LNCaP clone FGC (cell line): ENCODE measurements around the gene GLRA3.
A peak's percentile ranks its signal among the peaks of the same experiment; 100 is the strongest.
"Not testable (repeated sequence)": the region's sequence is repeated elsewhere in the genome, so short reads cannot be mapped to it uniquely, and the experiment has no call there.

Experiments used
- DNase-seq: peaks from one replicate; pipeline ENCODE4 v3.0.0-alpha.2; 2011; ENCODE audit warnings: low read depth
- H3K4me3 ChIP-seq: 2 replicates; pipeline ENCODE4 v1.5.1; 2011; ENCODE audit warnings: mild to moderate bottlenecking, low read depth, low read length, control low read depth
- TF ChIP-seq, protein P1 (sequence below): IDR thresholded peaks from 2 replicates; pipeline ENCODE4 v1.5.1; 2012; ENCODE audit warnings: mild to moderate bottlenecking; ENCODE audit not compliant: control insufficient read depth, insufficient read depth; ENCODE audit errors: extremely low read depth

Gene GLRA3

GRCh38 chr4:174648812-174649211, 180.2 kb downstream of the GLRA3 start:
- TF ChIP-seq, protein P1, sequence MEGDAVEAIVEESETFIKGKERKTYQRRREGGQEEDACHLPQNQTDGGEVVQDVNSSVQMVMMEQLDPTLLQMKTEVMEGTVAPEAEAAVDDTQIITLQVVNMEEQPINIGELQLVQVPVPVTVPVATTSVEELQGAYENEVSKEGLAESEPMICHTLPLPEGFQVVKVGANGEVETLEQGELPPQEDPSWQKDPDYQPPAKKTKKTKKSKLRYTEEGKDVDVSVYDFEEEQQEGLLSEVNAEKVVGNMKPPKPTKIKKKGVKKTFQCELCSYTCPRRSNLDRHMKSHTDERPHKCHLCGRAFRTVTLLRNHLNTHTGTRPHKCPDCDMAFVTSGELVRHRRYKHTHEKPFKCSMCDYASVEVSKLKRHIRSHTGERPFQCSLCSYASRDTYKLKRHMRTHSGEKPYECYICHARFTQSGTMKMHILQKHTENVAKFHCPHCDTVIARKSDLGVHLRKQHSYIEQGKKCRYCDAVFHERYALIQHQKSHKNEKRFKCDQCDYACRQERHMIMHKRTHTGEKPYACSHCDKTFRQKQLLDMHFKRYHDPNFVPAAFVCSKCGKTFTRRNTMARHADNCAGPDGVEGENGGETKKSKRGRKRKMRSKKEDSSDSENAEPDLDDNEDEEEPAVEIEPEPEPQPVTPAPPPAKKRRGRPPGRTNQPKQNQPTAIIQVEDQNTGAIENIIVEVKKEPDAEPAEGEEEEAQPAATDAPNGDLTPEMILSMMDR = no peak
- no peak for DNase-seq
- no peak overlapping the region for H3K4me3 ChIP-seq

DNA sequence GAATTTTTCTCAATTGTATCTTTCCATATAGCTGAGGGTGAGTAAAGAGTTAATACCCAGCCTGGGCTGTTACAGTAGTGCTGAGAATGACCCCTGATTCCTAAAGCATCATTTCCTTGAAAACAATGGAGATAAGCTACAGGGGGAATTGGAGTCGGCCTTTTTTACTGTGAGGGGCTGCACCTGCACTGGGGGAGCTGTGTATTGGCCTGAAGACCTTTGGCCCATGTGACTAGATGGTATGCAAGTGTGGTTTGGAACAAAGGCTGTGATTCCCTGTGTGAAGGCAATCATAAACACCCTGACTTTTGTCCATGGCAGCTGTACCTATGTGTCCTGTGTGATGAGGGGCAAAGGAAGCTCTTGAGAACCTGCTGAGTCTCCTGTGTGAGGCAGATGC, 182.7 kb downstream of the GLRA3 start:
- TF ChIP-seq, protein P1 = no peak
- H3K4me3 ChIP-seq = no peak overlapping the region

DNA sequence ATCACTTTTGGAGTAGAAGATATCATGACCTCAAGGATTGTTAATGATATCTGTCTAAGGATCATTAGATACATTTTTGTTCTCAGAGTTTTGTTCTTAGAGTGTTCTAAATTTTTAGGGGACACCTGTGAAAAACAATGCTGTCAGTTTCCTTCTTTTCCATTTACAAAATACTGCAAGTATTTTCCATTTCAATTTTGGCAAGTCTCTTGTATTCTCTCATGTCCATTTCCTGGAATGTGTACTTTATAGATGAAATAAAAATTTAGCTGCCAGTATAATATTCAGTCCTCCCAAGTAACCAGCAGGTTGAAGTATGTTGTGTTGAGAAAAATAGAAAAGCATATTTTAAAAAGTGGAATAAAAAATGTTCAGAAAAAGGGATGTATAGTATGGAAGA, 188.9 kb downstream of the GLRA3 start:
- TF ChIP-seq, protein P1 = no peak
- DNase-seq = no peak
- H3K4me3 ChIP-seq = no peak overlapping the region

More for the DNA sequence above, 182.7 kb downstream of the GLRA3 start:
- no peak for DNase-seq

GRCh38 chr4:174635732-174636131, 193.3 kb downstream of the GLRA3 start:
- TF ChIP-seq, protein P1 = no peak
- DNase-seq = no peak

DNA sequence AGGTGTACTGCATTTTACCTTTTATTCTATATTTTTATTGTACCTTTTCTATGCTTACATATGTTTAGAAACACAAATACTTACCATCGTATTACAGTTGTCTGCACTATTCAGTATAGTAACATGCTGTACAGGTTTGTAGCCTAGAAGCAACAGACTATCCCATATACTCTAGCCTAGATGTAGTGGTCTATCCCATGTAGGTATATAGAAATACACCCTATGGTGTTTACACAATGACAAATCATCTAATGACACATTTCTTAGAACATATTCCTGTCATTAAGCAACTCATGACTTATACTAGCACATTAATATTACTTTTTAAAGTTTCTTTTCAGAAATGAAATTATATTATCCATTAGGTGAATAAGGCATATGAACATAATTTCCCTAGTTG, 195.6 kb downstream of the GLRA3 start:
- no peak for DNase-seq
- TF ChIP-seq, protein P1 = no peak

More at GRCh38 chr4:174635732-174636131, 193.3 kb downstream of the GLRA3 start:
- H3K4me3 ChIP-seq = no peak overlapping the region

GRCh38 chr4:174631901-174632758, 196.9 kb downstream of the GLRA3 start:
- TF ChIP-seq, protein P1 = peak; percentile 66
- peak; percentile 19 for DNase-seq
- no peak overlapping the region for H3K4me3 ChIP-seq

More for the DNA sequence above, 195.6 kb downstream of the GLRA3 start:
- no peak overlapping the region for H3K4me3 ChIP-seq

DNA sequence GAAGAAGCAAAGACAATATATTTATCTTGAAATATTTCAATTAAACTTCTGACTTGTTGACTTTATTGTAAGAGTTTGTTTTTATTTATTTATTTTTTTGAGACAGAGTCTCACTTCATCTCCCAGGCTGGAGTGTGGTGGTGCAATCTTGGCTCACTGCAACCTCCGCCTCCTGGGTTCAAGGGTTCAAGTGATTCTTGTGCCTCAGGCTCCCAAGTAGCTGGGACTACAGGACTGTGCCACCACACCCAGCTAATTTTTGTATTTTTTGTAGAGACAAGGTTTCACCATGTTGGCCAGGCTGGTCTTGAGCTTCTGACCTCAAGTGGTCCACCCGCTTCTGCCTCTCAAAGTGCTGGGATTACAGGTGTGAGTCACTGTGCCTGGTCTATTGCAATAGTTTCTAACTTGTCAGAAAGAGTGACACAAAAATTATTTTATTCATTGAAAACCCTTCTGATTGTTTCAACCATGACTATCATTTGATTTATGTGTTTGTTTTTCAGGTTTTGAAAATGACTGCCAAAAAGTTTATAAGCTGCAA, 199.1 kb downstream of the GLRA3 start:
- DNase-seq = not testable (repeated sequence)

More for the DNA sequence above, 199.1 kb downstream of the GLRA3 start:
- not testable (repeated sequence) for H3K4me3 ChIP-seq
